Measurements from ENCODE around the gene PLEKHJ1.

DNA sequence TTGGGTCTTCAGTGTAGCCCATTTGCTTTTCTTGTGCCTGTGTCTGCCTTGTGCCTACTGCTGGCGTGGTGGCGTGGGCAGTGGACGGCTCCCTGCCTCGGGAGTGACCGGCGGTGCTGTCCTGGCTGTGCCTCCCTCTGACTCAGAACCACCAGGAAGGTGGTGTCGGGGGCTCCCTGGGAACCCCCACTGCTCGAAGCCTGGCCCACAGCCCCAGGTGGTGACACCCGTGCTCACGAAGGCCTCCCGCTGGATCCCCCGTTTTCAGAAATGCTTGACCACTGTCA, 7.9 kb upstream of the PLEKHJ1 start:
- TF ChIP-seq, protein P1, sequence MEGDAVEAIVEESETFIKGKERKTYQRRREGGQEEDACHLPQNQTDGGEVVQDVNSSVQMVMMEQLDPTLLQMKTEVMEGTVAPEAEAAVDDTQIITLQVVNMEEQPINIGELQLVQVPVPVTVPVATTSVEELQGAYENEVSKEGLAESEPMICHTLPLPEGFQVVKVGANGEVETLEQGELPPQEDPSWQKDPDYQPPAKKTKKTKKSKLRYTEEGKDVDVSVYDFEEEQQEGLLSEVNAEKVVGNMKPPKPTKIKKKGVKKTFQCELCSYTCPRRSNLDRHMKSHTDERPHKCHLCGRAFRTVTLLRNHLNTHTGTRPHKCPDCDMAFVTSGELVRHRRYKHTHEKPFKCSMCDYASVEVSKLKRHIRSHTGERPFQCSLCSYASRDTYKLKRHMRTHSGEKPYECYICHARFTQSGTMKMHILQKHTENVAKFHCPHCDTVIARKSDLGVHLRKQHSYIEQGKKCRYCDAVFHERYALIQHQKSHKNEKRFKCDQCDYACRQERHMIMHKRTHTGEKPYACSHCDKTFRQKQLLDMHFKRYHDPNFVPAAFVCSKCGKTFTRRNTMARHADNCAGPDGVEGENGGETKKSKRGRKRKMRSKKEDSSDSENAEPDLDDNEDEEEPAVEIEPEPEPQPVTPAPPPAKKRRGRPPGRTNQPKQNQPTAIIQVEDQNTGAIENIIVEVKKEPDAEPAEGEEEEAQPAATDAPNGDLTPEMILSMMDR (IDR thresholded peaks at IDR 0.05): no peak
- peak in 1 of 2 donors; percentile 0 for TF ChIP-seq POLR2A (IDR thresholded peaks at IDR 0.05)
